GM08714 (cell line): ENCODE data around the gene MYO1C.

Source experiments
- H3K4me3 ChIP-seq: fragments of 200-500 bp; sonication (Bioruptor generic); 2 replicates; pipeline ENCODE4 v1.5.1; 2014; ENCODE audit warnings: mild to moderate bottlenecking, low read length, inconsistent platforms
- ZNF274 ChIP-seq: IDR thresholded peaks from 2 replicates; pipeline ENCODE4 v1.6.1; 2012; ENCODE audit warnings: mild to moderate bottlenecking, low read depth, low read length

The MYO1C gene

GRCh38 chr17:1416414-1416813 is 76.1 kb downstream of the MYO1C start:
- TF ChIP-seq ZNF274, result no peak
- no peak overlapping the region for H3K4me3 ChIP-seq

- no peak overlapping the region for H3K4me3 ChIP-seq
- TF ChIP-seq ZNF274, result no peak
Observed at GRCh38 chr17:1414634-1415033, 77.9 kb downstream of the MYO1C start.
